Measurements from ENCODE around the gene SLC38A3. TPM values are rescaled to one million over a fixed set of nuclear protein-coding genes. Genes with fewer than 3 reads are reported as not detected.
A peak's percentile ranks its signal among the peaks of the same experiment; 100 is the strongest.

Gene SLC38A3
- total and polyA plus RNA-seq, 2 of the 8 experiments (the other 6 are each of a cell fraction or from before 2014, with no cell fraction given) = 1.2 to 3.7 TPM

DNA sequence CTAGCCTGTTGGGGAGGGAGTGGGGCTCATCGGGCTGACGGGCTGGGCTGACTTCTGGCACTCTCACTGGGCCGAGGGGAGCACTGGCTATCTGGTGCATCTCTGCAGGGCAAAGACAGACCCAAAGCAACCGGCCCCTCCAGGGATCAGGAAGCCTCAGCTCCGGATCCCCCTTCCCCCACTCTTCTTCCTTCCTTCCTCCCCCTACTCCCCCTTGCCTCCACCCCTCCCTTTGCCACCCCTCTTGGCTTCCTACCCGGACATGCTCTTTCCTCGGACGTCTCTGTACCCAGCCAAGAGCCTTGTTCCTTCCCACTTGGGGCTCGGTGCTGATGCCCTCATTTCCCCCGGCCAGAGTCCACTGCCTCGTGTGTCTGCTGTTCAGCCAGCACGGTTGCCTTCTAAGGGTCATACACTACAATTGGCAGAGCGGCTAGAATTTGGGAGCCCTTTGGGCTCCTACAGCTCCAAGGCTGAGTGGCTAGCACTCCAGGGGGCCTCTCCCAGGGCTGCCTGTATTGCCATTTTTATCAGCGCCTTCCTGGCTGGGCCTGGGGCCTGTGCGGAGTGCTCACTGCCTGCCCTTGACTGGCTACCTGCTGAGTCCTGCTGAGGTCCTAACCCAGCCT, 39.0 kb upstream of the SLC38A3 start:
- no peak overlapping the region for H2BK120ac ChIP-seq (replicated peaks; ENCODE audit: low read depth, low read length)
- CTCF ChIA-PET (ENCODE audit: partially characterized antibody) = interaction anchor here (0.8 to 25.0 kb wide), 11 partner anchors 8 to 60 kb away, joined by 3 to 299 read pairs (median 5); partner anchors contain the start of gene GNAT1
- TF ChIP-seq CBX5 (IDR thresholded peaks at IDR 0.05; ENCODE audit: low read depth, low read length) (no peak), POLR2A (IDR thresholded peaks at IDR 0.05; ENCODE audit: control extremely low read depth in 1 of 2, low read depth in 2 of 2, low read length in 2 of 2) (no peak), SIX5 (IDR thresholded peaks at IDR 0.05; ENCODE audit: low read depth, low read length) (no peak), TBP (IDR thresholded peaks at IDR 0.05; ENCODE audit: low read depth, low read length) (no peak), POU5F1 (IDR thresholded peaks at IDR 0.05; ENCODE audit: low read depth, low read length) (no peak), SRF (IDR thresholded peaks at IDR 0.05; ENCODE audit: low read depth, low read length) (no peak), PHF8 (conservative IDR thresholded peaks at IDR 0.05; ENCODE audit: low read depth, low read length) (no peak)
- TF ChIP-seq, protein P1, sequence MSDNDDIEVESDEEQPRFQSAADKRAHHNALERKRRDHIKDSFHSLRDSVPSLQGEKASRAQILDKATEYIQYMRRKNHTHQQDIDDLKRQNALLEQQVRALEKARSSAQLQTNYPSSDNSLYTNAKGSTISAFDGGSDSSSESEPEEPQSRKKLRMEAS (IDR thresholded peaks at IDR 0.05) = no peak
- TF ChIP-seq, protein P2, sequence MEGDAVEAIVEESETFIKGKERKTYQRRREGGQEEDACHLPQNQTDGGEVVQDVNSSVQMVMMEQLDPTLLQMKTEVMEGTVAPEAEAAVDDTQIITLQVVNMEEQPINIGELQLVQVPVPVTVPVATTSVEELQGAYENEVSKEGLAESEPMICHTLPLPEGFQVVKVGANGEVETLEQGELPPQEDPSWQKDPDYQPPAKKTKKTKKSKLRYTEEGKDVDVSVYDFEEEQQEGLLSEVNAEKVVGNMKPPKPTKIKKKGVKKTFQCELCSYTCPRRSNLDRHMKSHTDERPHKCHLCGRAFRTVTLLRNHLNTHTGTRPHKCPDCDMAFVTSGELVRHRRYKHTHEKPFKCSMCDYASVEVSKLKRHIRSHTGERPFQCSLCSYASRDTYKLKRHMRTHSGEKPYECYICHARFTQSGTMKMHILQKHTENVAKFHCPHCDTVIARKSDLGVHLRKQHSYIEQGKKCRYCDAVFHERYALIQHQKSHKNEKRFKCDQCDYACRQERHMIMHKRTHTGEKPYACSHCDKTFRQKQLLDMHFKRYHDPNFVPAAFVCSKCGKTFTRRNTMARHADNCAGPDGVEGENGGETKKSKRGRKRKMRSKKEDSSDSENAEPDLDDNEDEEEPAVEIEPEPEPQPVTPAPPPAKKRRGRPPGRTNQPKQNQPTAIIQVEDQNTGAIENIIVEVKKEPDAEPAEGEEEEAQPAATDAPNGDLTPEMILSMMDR (IDR thresholded peaks at IDR 0.05; ENCODE audit: control extremely low read depth in 1 of 3, insufficient read depth in 1 of 3, low read depth in 1 of 3, low read length in 3 of 3) = no peak

More for the DNA sequence above, 39.0 kb upstream of the SLC38A3 start:
- H4K91ac ChIP-seq (replicated peaks; ENCODE audit: insufficient read length, low read length) = peak overlapping the region; percentile 41
- H4K8ac ChIP-seq (ENCODE audit: extremely low read depth, insufficient read depth, low read length) = peak overlapping the region; percentile 16; the same call in 1 of the 2 replicates
- DNase-seq (ENCODE audit: low read depth in 1 of 2, low spot score in 2 of 2) (no peak), FAIRE-seq (no peak)
- no peak overlapping the region for H3K14ac ChIP-seq (ENCODE audit: insufficient read length)
- H4K20me1 ChIP-seq (replicated peaks in 1 of 2; ENCODE audit: control insufficient read depth in 1 of 2, insufficient read depth in 2 of 2, low read length in 2 of 2) = peaks cover 6 to 10% of the 10 kb centered on the region in 2 experiments
- POLR2A ChIA-PET (ENCODE audit: partially characterized antibody) = interaction anchor here (0.6 to 3.3 kb wide), 11 partner anchors 9 to 70 kb away, joined by 3 to 19 read pairs (median 4); no protein-coding TSS in a partner anchor
- no peaks in the 10 kb centered on the region for H3K9me3 ChIP-seq (ENCODE audit: insufficient read depth in 2 of 2, low read depth in 1 of 2, low read length in 1 of 2)
- H3K4me1 ChIP-seq (replicated peaks in 1 of 4; ENCODE audit: control insufficient read depth in 3 of 4, insufficient read depth in 4 of 4, low read length in 3 of 4) = peaks cover 0 to 26% (median 19%) of the 10 kb centered on the region in 4 experiments; a peak in 6 of 7 replicates
- H3K23me2 ChIP-seq (ENCODE audit: low read depth, low read length) = no peaks in the 10 kb centered on the region
- no peaks in the 10 kb centered on the region for H3K27me3 ChIP-seq (replicated peaks in 1 of 4; ENCODE audit: control insufficient read depth in 3 of 4, extremely low read depth in 1 of 4, insufficient read depth in 3 of 4, low read length in 3 of 4)
- H3K36me3 ChIP-seq (ENCODE audit: control insufficient read depth in 2 of 4, insufficient read depth in 4 of 4, low read length in 3 of 4) = peaks cover 7 to 17% (median 10%) of the 10 kb centered on the region in 4 experiments; a peak in 4 of 8 replicates
- H3K27ac ChIP-seq (ENCODE audit: low read depth, low read length) = no peak overlapping the region
- H3K23ac ChIP-seq (ENCODE audit: insufficient read length) = no peak overlapping the region
- H2BK12ac ChIP-seq (ENCODE audit: low read depth, low read length) = peak overlapping the region; percentile 60; the same call in 1 of the 2 replicates
- peak overlapping the region; percentile 60 for H3K4ac ChIP-seq (replicated peaks; ENCODE audit: insufficient read length, low read depth, low read length)
- H3K18ac ChIP-seq (ENCODE audit: extremely low read depth, low read length) = peak overlapping the region; percentile 60
- peaks cover 0 to 20% of the 10 kb centered on the region in 2 experiments; a peak in 3 of 4 replicates for H3K79me2 ChIP-seq (ENCODE audit: control insufficient read depth in 1 of 2, insufficient read depth in 2 of 2, low read length in 2 of 2)
- H2BK5ac ChIP-seq (ENCODE audit: low read depth, low read length) = 0 out of 2 replicates have a peak overlapping the region, but pooled peaks have one; percentile 71
- H3K9ac ChIP-seq (replicated peaks in 1 of 4; ENCODE audit: extremely low read depth in 1 of 4, low read depth in 3 of 4, low read length in 3 of 4) = 0 out of 7 replicates have a peak overlapping the region, but pooled peaks of 1 of the 4 experiments have one; percentile 10
- no peak overlapping the region for H2BK20ac ChIP-seq (ENCODE audit: low read length)
- no peak overlapping the region for H4K5ac ChIP-seq (ENCODE audit: insufficient read length, low read depth, low read length)
- H2AK5ac ChIP-seq (ENCODE audit: low read depth, low read length) = 0 out of 2 replicates have a peak overlapping the region, but pooled peaks have one; percentile 19
- H3K4me2 ChIP-seq (ENCODE audit: insufficient read depth in 1 of 2, low read depth in 2 of 2, low read length in 2 of 2) = peak overlapping the region in 1 of 2 experiments; percentile 15; a peak in 1 of 4 replicates
- 81% methylated on average over 14 of the region's 15 CpGs; no CpG with 5 or more reads in 1 of the 2 experiments for WGBS, 2 experiments (ENCODE audit: extremely low coverage in 1 of 2, insufficient coverage in 1 of 2, insufficient read length in 1 of 2, insufficient replicate concordance in 2 of 2, low coverage in 1 of 2, low lambda C conversion rate in 2 of 2, missing lambda C conversion rate in 1 of 2)
- no peak overlapping the region for H3K4me3 ChIP-seq (ENCODE audit: extremely low read depth in 1 of 4, insufficient read depth in 2 of 4, low read depth in 3 of 4, low read length in 4 of 4)
- H2BK15ac ChIP-seq (ENCODE audit: low read length) = 0 out of 2 replicates have a peak overlapping the region, but pooled peaks have one; percentile 75
- H3K56ac ChIP-seq (replicated peaks; ENCODE audit: insufficient read length, low read depth, low read length) = no peak overlapping the region
- H3K79me1 ChIP-seq (ENCODE audit: low read depth, low read length) = peaks cover 31% of the 10 kb centered on the region
- H2AFZ ChIP-seq (ENCODE audit: low read length) = no peak overlapping the region

All from H1 (cell line).